Measurements from ENCODE around the gene ZNF423. TPM values are rescaled to one million over a fixed set of nuclear protein-coding genes. Genes with fewer than 3 reads are reported as not detected.

The ZNF423 gene
- polyA plus RNA-seq, 1 of the 3 experiments (the other 2 are of a cell fraction) = 1.2 TPM

DNA sequence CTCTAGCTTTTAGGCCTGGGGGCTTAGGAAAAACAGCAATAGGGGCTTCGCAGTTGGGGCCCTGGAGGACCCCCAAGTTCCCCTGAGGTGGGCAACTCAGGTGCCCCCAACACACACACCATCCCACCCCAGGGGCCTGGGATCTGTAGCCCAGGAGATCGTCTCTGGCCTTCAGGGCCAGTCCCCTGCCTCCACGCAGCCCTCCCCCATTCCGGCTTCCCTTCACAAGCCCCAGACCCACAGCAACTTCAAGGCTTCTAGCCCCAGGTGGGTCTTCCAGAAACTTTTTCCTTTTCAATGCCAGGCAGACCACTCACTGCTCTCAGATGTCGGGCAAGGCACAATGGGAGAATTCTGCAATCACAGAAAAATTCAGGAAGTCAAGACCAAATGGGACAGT is 402.9 kb downstream of the ZNF423 start:
- Histone ChIP-seq H3K4me1 (ENCODE audit: control insufficient read depth in 1 of 2, insufficient read depth in 2 of 2, low read depth in 1 of 2, low read length in 1 of 2) (no peaks in the 10 kb centered on the region), H4K20me1 (ENCODE audit: insufficient read depth) (no peaks in the 10 kb centered on the region), H3K36me3 (replicated peaks in 1 of 2; ENCODE audit: control insufficient read depth in 1 of 2, insufficient read depth in 2 of 2, low read length in 1 of 2) (no peaks in the 10 kb centered on the region), H3F3A (replicated peaks; ENCODE audit: insufficient read depth) (no peaks in the 10 kb centered on the region), H3K9me2 (no peaks in the 10 kb centered on the region), H3K27ac (ENCODE audit: low read depth in 2 of 2, low read length in 1 of 2) (no peak overlapping the region), H3K4me2 (no peak overlapping the region), H3K4me3 (ENCODE audit: low read depth in 2 of 2, low read length in 1 of 2) (no peak overlapping the region), H3K9ac (no peak overlapping the region), H3K9me3 (no peaks in the 10 kb centered on the region), H3K27me3 (ENCODE audit: insufficient read depth) (no peaks in the 10 kb centered on the region), H3K79me2 (ENCODE audit: insufficient read depth) (no peaks in the 10 kb centered on the region), H2AFZ (ENCODE audit: low read depth) (no peak overlapping the region)
- no peak for DNase-seq
- ChIA-PET CTCF (no interaction called here), POLR2A (no interaction called here)
- WGBS (ENCODE audit: low lambda C conversion rate) = 35% methylated on average over 5 of the region's 5 CpGs
- TF ChIP-seq SMC3 (IDR thresholded peaks at IDR 0.05; ENCODE audit: low read depth, low read length) = no peak

DNA sequence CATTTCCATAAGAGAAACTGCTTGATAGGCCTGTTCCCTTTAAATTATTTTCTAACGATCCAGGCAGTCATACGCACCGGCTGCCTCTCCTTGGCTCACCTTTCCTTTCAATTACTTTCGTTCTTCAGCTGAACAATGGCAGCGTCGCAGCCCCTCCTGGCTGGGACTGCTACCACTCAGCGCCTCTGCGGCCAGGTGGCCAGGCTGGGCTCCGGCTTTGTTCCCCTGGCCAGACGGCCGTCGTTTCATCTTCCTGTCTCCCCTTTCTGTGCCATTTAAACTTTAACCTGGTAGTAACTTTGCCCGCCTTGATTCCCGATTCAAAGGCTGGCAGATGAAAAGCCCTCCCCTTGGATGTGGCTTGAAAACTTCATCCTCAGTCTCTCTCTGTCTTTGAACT is 403.3 kb downstream of the ZNF423 start:
- Histone ChIP-seq H3K4me3 (ENCODE audit: low read depth in 2 of 2, low read length in 1 of 2) (no peak overlapping the region), H3K36me3 (replicated peaks in 1 of 2; ENCODE audit: control insufficient read depth in 1 of 2, insufficient read depth in 2 of 2, low read length in 1 of 2) (no peaks in the 10 kb centered on the region), H3K4me2 (no peak overlapping the region), H3K9me3 (no peaks in the 10 kb centered on the region), H3K9me2 (no peaks in the 10 kb centered on the region), H3K4me1 (ENCODE audit: control insufficient read depth in 1 of 2, insufficient read depth in 2 of 2, low read depth in 1 of 2, low read length in 1 of 2) (no peaks in the 10 kb centered on the region), H4K20me1 (ENCODE audit: insufficient read depth) (no peaks in the 10 kb centered on the region), H3K27me3 (ENCODE audit: insufficient read depth) (no peaks in the 10 kb centered on the region), H2AFZ (ENCODE audit: low read depth) (no peak overlapping the region), H3K79me2 (ENCODE audit: insufficient read depth) (no peaks in the 10 kb centered on the region), H3F3A (replicated peaks; ENCODE audit: insufficient read depth) (no peaks in the 10 kb centered on the region), H3K27ac (ENCODE audit: low read depth in 2 of 2, low read length in 1 of 2) (no peak overlapping the region), H3K9ac (no peak overlapping the region)
- no peak for TF ChIP-seq CHD2 (IDR thresholded peaks at IDR 0.05; ENCODE audit: low read length, partially characterized antibody)
- no peak for TF ChIP-seq SIN3A (IDR thresholded peaks at IDR 0.05; ENCODE audit: borderline replicate concordance, low read depth, low read length)
- TF ChIP-seq CTCF (IDR thresholded peaks at IDR 0.05) = no peak
- ChIA-PET CTCF (interaction anchor here (0.7 kb wide), 1 partner anchor 12 kb away, joined by 3 read pairs; no protein-coding TSS in a partner anchor), POLR2A (no interaction called here)
- DNase-seq = no peak
- 68% methylated on average over 14 of the region's 14 CpGs for WGBS (ENCODE audit: low lambda C conversion rate)

DNA sequence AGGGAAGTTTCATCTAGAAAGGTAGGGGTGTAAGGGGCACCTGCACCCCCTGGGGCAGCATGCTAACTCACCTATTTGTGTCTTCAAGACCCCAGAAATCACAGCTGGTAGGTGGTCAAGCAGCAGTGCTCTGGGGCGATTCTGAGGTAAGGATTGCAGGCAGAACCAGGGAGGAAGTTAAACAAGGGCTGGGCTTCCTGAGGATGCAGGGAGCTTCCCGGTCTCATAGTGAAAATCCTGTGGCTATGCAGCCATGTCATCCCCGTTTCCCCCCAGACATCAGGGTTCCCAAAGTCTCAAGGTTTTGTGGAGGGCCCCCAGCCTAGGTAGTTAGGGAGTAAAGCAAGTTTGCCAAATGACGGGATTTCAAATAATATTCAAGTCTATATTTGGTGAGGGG is 403.8 kb downstream of the ZNF423 start:
- TF ChIP-seq PBX3 (IDR thresholded peaks at IDR 0.05) (no peak), RCOR1 (IDR thresholded peaks at IDR 0.05; ENCODE audit: low read length) (no peak)
- Histone ChIP-seq H3K4me2 (no peak overlapping the region), H3K4me1 (ENCODE audit: control insufficient read depth in 1 of 2, insufficient read depth in 2 of 2, low read depth in 1 of 2, low read length in 1 of 2) (no peaks in the 10 kb centered on the region), H3K27ac (ENCODE audit: low read depth in 2 of 2, low read length in 1 of 2) (no peak overlapping the region), H3K4me3 (ENCODE audit: low read depth in 2 of 2, low read length in 1 of 2) (no peak overlapping the region), H2AFZ (ENCODE audit: low read depth) (no peak overlapping the region), H3F3A (replicated peaks; ENCODE audit: insufficient read depth) (no peaks in the 10 kb centered on the region), H3K36me3 (replicated peaks in 1 of 2; ENCODE audit: control insufficient read depth in 1 of 2, insufficient read depth in 2 of 2, low read length in 1 of 2) (no peaks in the 10 kb centered on the region), H3K9ac (no peak overlapping the region), H3K27me3 (ENCODE audit: insufficient read depth) (no peaks in the 10 kb centered on the region), H3K9me3 (no peaks in the 10 kb centered on the region), H3K79me2 (ENCODE audit: insufficient read depth) (no peaks in the 10 kb centered on the region), H4K20me1 (ENCODE audit: insufficient read depth) (no peaks in the 10 kb centered on the region), H3K9me2 (no peaks in the 10 kb centered on the region)
- 18% methylated on average over 4 of the region's 4 CpGs for WGBS (ENCODE audit: low lambda C conversion rate)
- ChIA-PET POLR2A (no interaction called here), CTCF (interaction anchor here (0.7 to 1.4 kb wide), 4 partner anchors 8 to 141 kb away, joined by 3 to 4 read pairs (median 3); no protein-coding TSS in a partner anchor)
- no peak for DNase-seq
